Hepatocyte (in vitro differentiated cells): ENCODE measurements around the gene ANO10. TPM values are rescaled to one million over a fixed set of nuclear protein-coding genes. Genes with fewer than 3 reads are reported as not detected.

Experiments used
- DNase-seq: peaks from one replicate; pipeline ENCODE4 v3.0.0-alpha.2; 2016; ENCODE audit warnings: low spot score
- H2AFZ ChIP-seq: fragments of 200-600 bp; sonication (generic); 2 replicates; pipeline ENCODE4 v1.6.0; 2016; ENCODE audit warnings: antibody characterized with exemption, mild to moderate bottlenecking
- H3K27ac ChIP-seq: fragments of 200-600 bp; sonication (generic); 2 replicates; pipeline ENCODE4 v1.5.1; 2016; ENCODE audit warnings: mild to moderate bottlenecking
- H3K27me3 ChIP-seq: fragments of 200-600 bp; sonication (generic); 2 replicates; pipeline ENCODE4 v1.6.1; 2016
- H3K36me3 ChIP-seq: fragments of 200-600 bp; sonication (generic); replicated peaks from 2 replicates; pipeline ENCODE4 v1.5.1; 2016; ENCODE audit warnings: low read depth; ENCODE audit not compliant: insufficient read depth
- H3K4me1 ChIP-seq: fragments of 200-600 bp; sonication (generic); 2 replicates; pipeline ENCODE4 v1.5.1; 2016; ENCODE audit warnings: mild to moderate bottlenecking, moderate library complexity; ENCODE audit not compliant: insufficient read depth
- H3K4me2 ChIP-seq: fragments of 200-600 bp; sonication (generic); 2 replicates; pipeline ENCODE4 v1.6.0; 2016
- H3K4me3 ChIP-seq: fragments of 200-600 bp; sonication (generic); 2 replicates; pipeline ENCODE4 v1.5.1; 2016; ENCODE audit warnings: mild to moderate bottlenecking
- H3K79me2 ChIP-seq: fragments of 200-600 bp; sonication (generic); 2 replicates; pipeline ENCODE4 v1.6.0; 2017; ENCODE audit warnings: mild to moderate bottlenecking
- H3K9me2 ChIP-seq: fragments of 200-600 bp; sonication (generic); replicated peaks from 2 replicates; pipeline ENCODE4 v1.6.0; 2017; ENCODE audit warnings: mild to moderate bottlenecking; ENCODE audit not compliant: insufficient read depth
- H3K9me3 ChIP-seq: fragments of 200-600 bp; sonication (generic); 2 replicates; pipeline ENCODE4 v1.5.1; 2016; ENCODE audit warnings: low read depth, mild to moderate bottlenecking
- H4K20me1 ChIP-seq: fragments of 200-600 bp; sonication (generic); 2 replicates; pipeline ENCODE4 v1.6.0; 2016; ENCODE audit warnings: mild to moderate bottlenecking; ENCODE audit not compliant: insufficient read depth, poor library complexity, severe bottlenecking
- EZH2 ChIP-seq: fragments of 200-600 bp; sonication (generic); IDR thresholded peaks from 2 replicates; pipeline ENCODE4 v1.6.1; 2016; ENCODE audit warnings: antibody characterized with exemption, mild to moderate bottlenecking, borderline replicate concordance
- EZH2phosphoT487 ChIP-seq: fragments of 200-600 bp; sonication (generic); IDR thresholded peaks from one replicate; pipeline ENCODE4 v1.6.1; 2018; ENCODE audit warnings: antibody characterized with exemption, mild to moderate bottlenecking, low read depth, moderate library complexity; ENCODE audit not compliant: unreplicated experiment, severe bottlenecking
- WGBS: methylation state at CpG from one replicate; pipeline ENCODE4 v1.1.6; 2016; ENCODE audit warnings: low lambda C conversion rate; ENCODE audit errors: missing lambda C conversion rate; 5-methylcytosine and 5-hydroxymethylcytosine counted together
- polyA plus RNA-seq: library from polyadenylated mRNA; unstranded; fragments of >200 nt; fragmentation: Nextera tagmentation; extraction: Ambion mirVana; gene quantifications from 2 replicates; pipeline ENCODE4 v1.2.1, GENCODE V29; 2016
- total RNA-seq: library from RNA; depleted of rRNA; stranded (reverse); fragments of >200 nt; gene quantifications from 2 replicates; pipeline ENCODE4 v1.2.3, GENCODE V29; 2014
- TF ChIP-seq, protein P1 (sequence below): fragments of 200-600 bp; sonication (generic); IDR thresholded peaks from 2 replicates; pipeline ENCODE4 v1.5.1; 2016; ENCODE audit warnings: antibody characterized with exemption, mild to moderate bottlenecking; ENCODE audit not compliant: poor library complexity

Gene ANO10
- total and polyA plus RNA-seq, 2 experiments from 2014 or later: 28.5 to 33.5 TPM

DNA sequence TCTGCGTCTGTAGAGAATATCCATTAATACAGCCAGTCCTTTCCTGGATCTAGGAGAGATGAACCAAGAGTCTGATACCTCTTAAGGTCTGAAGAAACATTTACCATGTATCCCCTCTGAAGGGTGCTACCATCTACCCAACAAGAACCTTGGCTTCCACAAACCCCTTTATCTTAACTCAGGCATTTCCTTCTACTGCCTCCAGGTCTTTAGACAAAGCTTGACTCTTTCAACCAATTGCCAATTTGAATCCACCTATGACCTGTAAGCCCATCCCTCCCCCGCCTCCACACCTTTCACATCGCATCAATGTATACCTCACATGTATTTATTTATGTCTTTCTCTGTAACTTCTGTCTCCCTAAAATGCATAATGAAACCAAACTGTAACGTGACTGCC is 196.0 kb downstream of the ANO10 start:
- Histone ChIP-seq H3K9me2 (no peaks in the 10 kb centered on the region), H3K9me3 (no peaks in the 10 kb centered on the region), H3K36me3 (no peaks in the 10 kb centered on the region), H3K27ac (no peak overlapping the region), H3K4me2 (no peak overlapping the region), H3K79me2 (no peaks in the 10 kb centered on the region), H3K4me3 (no peak overlapping the region), H3K4me1 (no peaks in the 10 kb centered on the region), H4K20me1 (no peaks in the 10 kb centered on the region), H3K27me3 (no peaks in the 10 kb centered on the region), H2AFZ (no peak overlapping the region)
- no peak for DNase-seq
- TF ChIP-seq EZH2 (no peak), EZH2phosphoT487 (no peak)
- TF ChIP-seq, protein P1, sequence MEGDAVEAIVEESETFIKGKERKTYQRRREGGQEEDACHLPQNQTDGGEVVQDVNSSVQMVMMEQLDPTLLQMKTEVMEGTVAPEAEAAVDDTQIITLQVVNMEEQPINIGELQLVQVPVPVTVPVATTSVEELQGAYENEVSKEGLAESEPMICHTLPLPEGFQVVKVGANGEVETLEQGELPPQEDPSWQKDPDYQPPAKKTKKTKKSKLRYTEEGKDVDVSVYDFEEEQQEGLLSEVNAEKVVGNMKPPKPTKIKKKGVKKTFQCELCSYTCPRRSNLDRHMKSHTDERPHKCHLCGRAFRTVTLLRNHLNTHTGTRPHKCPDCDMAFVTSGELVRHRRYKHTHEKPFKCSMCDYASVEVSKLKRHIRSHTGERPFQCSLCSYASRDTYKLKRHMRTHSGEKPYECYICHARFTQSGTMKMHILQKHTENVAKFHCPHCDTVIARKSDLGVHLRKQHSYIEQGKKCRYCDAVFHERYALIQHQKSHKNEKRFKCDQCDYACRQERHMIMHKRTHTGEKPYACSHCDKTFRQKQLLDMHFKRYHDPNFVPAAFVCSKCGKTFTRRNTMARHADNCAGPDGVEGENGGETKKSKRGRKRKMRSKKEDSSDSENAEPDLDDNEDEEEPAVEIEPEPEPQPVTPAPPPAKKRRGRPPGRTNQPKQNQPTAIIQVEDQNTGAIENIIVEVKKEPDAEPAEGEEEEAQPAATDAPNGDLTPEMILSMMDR: no peak
- WGBS: 92% methylated on average over 4 of the region's 4 CpGs

DNA sequence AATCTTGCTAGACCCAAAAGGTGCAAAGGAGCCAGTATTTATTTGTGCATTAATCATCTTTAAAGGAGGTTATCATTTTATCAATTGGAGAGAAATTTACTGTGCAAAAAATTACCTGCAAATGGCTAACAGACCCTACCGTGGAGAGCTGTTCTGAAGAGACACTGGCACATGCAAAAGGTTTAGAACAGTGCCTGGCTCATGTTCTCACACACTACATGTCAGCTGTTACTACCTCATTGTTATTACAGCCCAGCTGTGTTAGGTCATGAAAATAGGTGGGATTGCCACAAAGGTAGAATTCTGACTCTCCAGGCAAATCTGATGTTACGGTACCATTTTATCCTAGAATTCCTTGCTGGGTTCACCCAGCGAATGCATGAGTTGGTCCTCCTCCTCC is 198.2 kb downstream of the ANO10 start:
- no peaks in the 10 kb centered on the region for H3K4me1 ChIP-seq
- WGBS: 58% methylated on average over 3 of the region's 3 CpGs
- no peaks in the 10 kb centered on the region for H3K9me3 ChIP-seq
- no peak overlapping the region for H3K27ac ChIP-seq
- no peaks in the 10 kb centered on the region for H4K20me1 ChIP-seq
- H3K79me2 ChIP-seq: no peaks in the 10 kb centered on the region
- no peaks in the 10 kb centered on the region for H3K36me3 ChIP-seq
- H2AFZ ChIP-seq: no peak overlapping the region
- DNase-seq: no peak
- H3K4me3 ChIP-seq: no peak overlapping the region
- H3K9me2 ChIP-seq: no peaks in the 10 kb centered on the region
- TF ChIP-seq EZH2phosphoT487 (no peak), EZH2 (no peak)
- TF ChIP-seq, protein P1: no peak
- no peak overlapping the region for H3K4me2 ChIP-seq
- no peaks in the 10 kb centered on the region for H3K27me3 ChIP-seq

DNA sequence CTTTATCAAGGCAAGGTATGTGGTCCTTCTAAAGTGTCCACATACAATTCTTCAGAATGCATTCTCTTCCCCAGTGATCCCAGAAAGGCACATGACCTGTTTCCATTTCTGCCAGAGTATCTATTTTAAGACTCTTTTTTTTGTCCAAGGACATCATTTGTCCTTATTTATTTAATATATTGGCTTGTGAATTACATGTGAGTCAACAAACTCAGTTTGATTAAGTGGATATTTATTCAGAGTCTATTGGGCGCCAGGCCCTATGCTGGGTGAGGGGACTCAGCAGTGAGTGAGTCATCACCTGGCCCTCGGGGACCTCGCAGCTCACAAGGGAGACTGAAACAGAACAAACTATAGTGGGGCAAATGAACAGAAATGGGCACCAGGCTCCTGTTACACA is 198.7 kb downstream of the ANO10 start:
- H3K9me3 ChIP-seq: no peaks in the 10 kb centered on the region
- no peaks in the 10 kb centered on the region for H3K4me1 ChIP-seq
- H3K27ac ChIP-seq: no peak overlapping the region
- H4K20me1 ChIP-seq: no peaks in the 10 kb centered on the region
- TF ChIP-seq EZH2: no peak
- TF ChIP-seq, protein P1: no peak
- no peak overlapping the region for H3K4me3 ChIP-seq
- no peak overlapping the region for H3K4me2 ChIP-seq
- no peaks in the 10 kb centered on the region for H3K9me2 ChIP-seq
- H2AFZ ChIP-seq: no peak overlapping the region
- no peaks in the 10 kb centered on the region for H3K79me2 ChIP-seq
- WGBS: 78% methylated on average over 3 of the region's 3 CpGs
- H3K36me3 ChIP-seq: no peaks in the 10 kb centered on the region
- no peak for DNase-seq
- H3K27me3 ChIP-seq: no peaks in the 10 kb centered on the region

DNA sequence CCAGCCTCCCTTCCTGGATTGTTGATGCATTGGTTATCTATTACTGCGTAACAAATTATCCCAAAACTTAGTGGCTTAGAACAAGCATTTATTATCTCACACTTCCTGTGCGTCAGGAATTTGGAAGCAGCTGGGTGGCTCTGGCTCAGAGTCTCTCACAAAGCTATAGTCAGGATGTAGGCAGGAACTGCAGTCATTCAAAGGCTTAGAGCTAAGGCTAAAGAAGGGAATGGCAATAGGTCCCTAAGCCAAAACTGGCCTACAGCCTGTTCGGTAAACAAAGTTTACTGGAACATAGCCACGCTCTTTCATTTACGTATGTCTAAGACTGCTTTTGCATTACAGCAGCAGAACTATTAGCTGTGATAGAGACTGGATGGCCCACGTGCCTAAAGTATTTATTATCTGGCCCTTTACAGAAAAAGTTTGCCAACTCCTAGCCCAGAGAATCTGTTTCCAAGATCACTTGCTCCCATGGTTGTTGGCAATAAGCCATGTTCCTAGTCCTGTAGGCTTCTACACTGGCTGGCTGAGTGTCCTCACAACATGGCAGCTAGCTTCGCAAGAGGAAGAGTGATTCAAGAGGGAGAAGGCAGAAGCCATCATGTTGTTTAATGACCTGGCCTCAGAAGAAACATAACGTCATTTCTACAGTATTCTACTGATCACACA is 203.1 kb downstream of the ANO10 start:
- Histone ChIP-seq H3K9me3 (no peaks in the 10 kb centered on the region), H3K4me2 (no peak overlapping the region), H3K79me2 (no peaks in the 10 kb centered on the region), H3K36me3 (no peaks in the 10 kb centered on the region), H3K27me3 (no peaks in the 10 kb centered on the region), H2AFZ (no peak overlapping the region), H3K4me1 (no peaks in the 10 kb centered on the region), H3K4me3 (no peak overlapping the region), H3K9me2 (no peaks in the 10 kb centered on the region), H4K20me1 (no peaks in the 10 kb centered on the region), H3K27ac (no peak overlapping the region)
- 82% methylated on average over 8 of the region's 8 CpGs for WGBS
- TF ChIP-seq, protein P1: no peak
- TF ChIP-seq EZH2phosphoT487: no peak
- TF ChIP-seq EZH2: no peak
- DNase-seq: no peak
